Heart right ventricle (tissue), 16 donors: ENCODE measurements around the gene TGFB3. TPM values are rescaled to one million over a fixed set of nuclear protein-coding genes. Genes with fewer than 3 reads are reported as not detected.

Experiments used
- ATAC-seq, 8 donors: fragments of 200-7000 bp; cut with Tn5 transposase; one replicate each; pipeline ENCODE4 v1.9.1; 2020; ENCODE audit warnings: mild to moderate bottlenecking in 8 of 8, moderate library complexity in 8 of 8, moderate number of reproducible peaks in 1 of 8
- DNase-seq, 2 donors: peaks; one replicate each; pipeline ENCODE4 v3.0.0-alpha.2; 2020
- H3K27ac ChIP-seq, 10 donors: fragments of 200-600 bp; sonication (generic) in 2 of 10; one replicate each; pipeline versions ENCODE4 v1.5.0 to v1.8.0; 2020 to 2022; ENCODE audit warnings: mild to moderate bottlenecking in 3 of 10
- H3K27me3 ChIP-seq, 7 donors: fragments of 200-600 bp; one replicate each; pipeline ENCODE4 v1.8.0; 2021 to 2022; ENCODE audit warnings: mild to moderate bottlenecking in 2 of 7
- H3K36me3 ChIP-seq, 9 donors: fragments of 200-600 bp; sonication (generic) in 1 of 9; one replicate each; pipeline versions ENCODE4 v1.5.0 to v1.8.0; 2020 to 2022; ENCODE audit warnings: mild to moderate bottlenecking in 2 of 9
- H3K4me1 ChIP-seq, 9 donors: fragments of 200-600 bp; sonication (generic) in 1 of 9; one replicate each; pipeline versions ENCODE4 v1.5.0 to v1.8.0; 2020 to 2022; ENCODE audit warnings: mild to moderate bottlenecking in 4 of 9
- H3K4me3 ChIP-seq, 10 donors: fragments of 200-600 bp; sonication (generic) in 2 of 10; one replicate each; pipeline versions ENCODE4 v1.5.0 to v1.8.0; 2020 to 2022; ENCODE audit warnings: mild to moderate bottlenecking in 7 of 10, moderate library complexity in 2 of 10
- H3K9me3 ChIP-seq, 11 donors: fragments of 200-600 bp in 10 of 11; sonication (generic) in 2 of 11; one replicate each; pipeline versions ENCODE4 v1.5.0 to v1.8.0; 2013 to 2022; ENCODE audit warnings: mild to moderate bottlenecking in 2 of 11, control low read depth in 1 of 11, moderate library complexity in 1 of 11
- CTCF ChIP-seq, 9 donors: fragments of 200-600 bp; sonication (generic) in 2 of 9; IDR thresholded peaks; one replicate each; pipeline versions ENCODE4 v1.5.0 to v1.8.0; 2021 to 2022; ENCODE audit warnings: antibody characterized with exemption in 9 of 9, mild to moderate bottlenecking in 5 of 9, moderate library complexity in 1 of 9
- WGBS, 2 donors: extraction: QIAGEN DNeasy Blood & Tissue Kit; methylation state at CpG; one replicate each; pipeline ENCODE4 v1.1.7; 2013; ENCODE audit warnings: inconsistent platforms in 1 of 2; 5-methylcytosine and 5-hydroxymethylcytosine counted together
- intact Hi-C, 10 donors: fragments of 100-400 bp; cut with DNase I; formaldehyde crosslinking; loops; one replicate each; pipeline versions ENCODE4 v1.11.1 to v1.14.2; 2022
- polyA plus RNA-seq, 2 donors: library from polyadenylated mRNA; stranded (reverse); fragments of 200-250 nt; gene quantifications; one replicate each; pipeline ENCODE4 v1.2.3, GENCODE V29; 2013
- total RNA-seq, 10 donors: library from RNA; stranded (reverse); fragmentation: NEBNext Ultra II Directional in 3 of 10; extraction: Animal tissue kit (Norgen Biotek cat#: 25700) in 3 of 10; gene quantifications; one replicate each; pipeline versions ENCODE4 v1.2.1 to v1.2.4, GENCODE V29; 2021 to 2023
- donor health status: Arrhythmogenic right ventricular cardiomyopathy.
- donor health status: ischemic (EF 13 %, LVEDD 7.1; RV severe dilation, severe dysfunction).
- donor health status: healthy with polysubstance abuse.
- donor health status: DM: no; HTN: yes; CAD: no.
- donor health status: DM: no; HTN: no; CAD: no.
- donor health status: ischemic (EF 25% LVEDD 6.9; RV normal size, moderate dysfunction).
- donor health status: ischemic (EF 25% LVEDD 5.7; RV mildly dilated, moderate dysfunction).
- donor health status: healthy.
- donor health status: DM: yes; HTN: yes; CAD: no.
- donor health status: Ischemic cardiomyopathy.
- donor health status: ischemic (EF 35%, LVEDD 5.7; RV mildly dilated, moderate dysfunction).
- donor health status: nonischemic (EF 11% LVEDD 7.7; RV severe dilation, severe dysfunction).
- donor health status: DM: yes; HTN: yes; CAD: no.
- donor health status: PGD.
- donor health status: ischemic (EF 29% LVEDD 5.4; RV normal size, mild dysfunction).
- donor health status: nonischemic (EF 23%, LVEDD 6.1; RV moderate dilation, normal function).

The TGFB3 gene
- total and polyA plus RNA-seq, 12 donors, result 9.9 to 37.8 (median 22.6) TPM

- Histone ChIP-seq H3K4me3 (no peak overlapping the region), H3K9me3 (no peaks in the 10 kb centered on the region), H3K36me3 (peaks cover 0 to 10% (median 0%) of the 10 kb centered on the region in 9 donors), H3K27me3 (no peaks in the 10 kb centered on the region), H3K4me1 (peaks cover 0 to 66% (median 40%) of the 10 kb centered on the region in 9 donors), H3K27ac (peak overlapping the region in 7 of 10 donors; percentile 7 to 98 (median 96))
- intact Hi-C loops, result loop anchor here in 6 of 10 donors (5.0 to 10.0 kb wide), 6 partner anchors 77 to 272 kb away; no protein-coding TSS in a partner anchor
- WGBS, 2 donors, result 54 to 67% methylated on average over 2 of the region's 2 CpGs
- DNase-seq (no peak), ATAC-seq (no peak)
- TF ChIP-seq CTCF (IDR thresholded peaks at IDR 0.05), result no peak
These were observed 2.9 kb upstream of the TGFB3 start for GRCh38 chr14:75984674-75985073.

GRCh38 chr14:75983019-75983358, 1.2 kb upstream of the TGFB3 start:
- DNase-seq (no peak), ATAC-seq (no peak)
- Histone ChIP-seq H3K36me3 (no peaks in the 10 kb centered on the region), H3K27ac (peak overlapping the region; percentile 88 to 98 (median 96)), H3K9me3 (no peaks in the 10 kb centered on the region), H3K4me1 (peaks cover 0 to 67% (median 37%) of the 10 kb centered on the region in 9 donors), H3K27me3 (no peaks in the 10 kb centered on the region), H3K4me3 (peak overlapping the region; percentile 60 to 92 (median 78))
- intact Hi-C loops, result loop anchor here in 9 of 10 donors (2.0 to 10.0 kb wide), 10 partner anchors 76 to 274 kb away; no protein-coding TSS in a partner anchor
- WGBS, 2 donors, result 45% methylated on average over 7 of the region's 7 CpGs
- no peak for TF ChIP-seq CTCF (IDR thresholded peaks at IDR 0.05)

GRCh38 chr14:75982266-75983018, 647 bp upstream of the TGFB3 start:
- Histone ChIP-seq H3K4me1 (peaks cover 0 to 72% (median 42%) of the 10 kb centered on the region in 9 donors), H3K27me3 (no peaks in the 10 kb centered on the region), H3K27ac (peak overlapping the region; percentile 88 to 98 (median 96)), H3K9me3 (no peaks in the 10 kb centered on the region), H3K4me3 (peak overlapping the region; percentile 60 to 92 (median 78)), H3K36me3 (no peaks in the 10 kb centered on the region)
- WGBS, 2 donors, result 1% methylated on average over 74 to 76 of the region's 77 CpGs
- TF ChIP-seq CTCF (IDR thresholded peaks at IDR 0.05), result peak; percentile 47 to 78 (median 68)
- ATAC-seq (peak; percentile 60 to 82 (median 70)), DNase-seq (peak; percentile 84 to 87)
- intact Hi-C loops, result loop anchor here in 9 of 10 donors (1.0 to 10.0 kb wide), 15 partner anchors 75 to 277 kb away; no protein-coding TSS in a partner anchor

DNA sequence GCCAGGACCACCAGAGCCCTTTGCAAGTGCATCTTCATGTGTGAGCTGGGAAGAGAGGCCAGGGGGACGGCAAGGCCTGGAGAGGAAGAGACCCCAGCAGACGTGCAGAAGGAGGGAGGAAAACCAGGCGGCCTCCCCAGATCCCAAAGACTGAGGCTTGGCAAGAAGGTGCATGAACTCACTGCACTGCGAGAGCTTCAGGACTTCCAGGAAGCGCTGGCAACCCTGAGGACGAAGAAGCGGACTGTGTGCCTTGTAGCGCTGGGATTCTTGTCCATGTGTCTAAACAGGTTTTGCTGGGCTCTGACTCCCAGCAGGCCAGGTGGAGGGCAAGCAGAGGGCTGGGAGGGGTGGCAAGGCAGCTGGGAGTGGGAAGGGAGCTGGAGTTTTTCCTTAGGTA, 939 bp downstream of the TGFB3 start:
- WGBS, 2 donors, result 58 to 72% methylated on average over 8 of the region's 8 CpGs
- Histone ChIP-seq H3K36me3 (no peaks in the 10 kb centered on the region), H3K27me3 (no peaks in the 10 kb centered on the region), H3K4me1 (peaks cover 0 to 73% (median 32%) of the 10 kb centered on the region in 9 donors), H3K4me3 (peak overlapping the region in 9 of 10 donors; percentile 70 to 92 (median 79)), H3K9me3 (no peaks in the 10 kb centered on the region), H3K27ac (peak overlapping the region; percentile 88 to 98 (median 96))
- TF ChIP-seq CTCF (IDR thresholded peaks at IDR 0.05), result no peak
- intact Hi-C loops, result loop anchor here in 6 of 10 donors (1.0 to 10.0 kb wide), 7 partner anchors 74 to 270 kb away; no protein-coding TSS in a partner anchor
- DNase-seq (no peak), ATAC-seq (no peak)
